GM21447 (cell line): ENCODE data around the gene ORM2.
"Not testable (repeated sequence)": the region's sequence is repeated elsewhere in the genome, so short reads cannot be mapped to it uniquely, and the experiment has no call there.

Experiments used
- ATAC-seq: cut with Tn5 transposase; IDR thresholded peaks from one replicate; pipeline ENCODE4 v1.9.1; 2021; ENCODE audit not compliant: unreplicated experiment

Gene ORM2

DNA sequence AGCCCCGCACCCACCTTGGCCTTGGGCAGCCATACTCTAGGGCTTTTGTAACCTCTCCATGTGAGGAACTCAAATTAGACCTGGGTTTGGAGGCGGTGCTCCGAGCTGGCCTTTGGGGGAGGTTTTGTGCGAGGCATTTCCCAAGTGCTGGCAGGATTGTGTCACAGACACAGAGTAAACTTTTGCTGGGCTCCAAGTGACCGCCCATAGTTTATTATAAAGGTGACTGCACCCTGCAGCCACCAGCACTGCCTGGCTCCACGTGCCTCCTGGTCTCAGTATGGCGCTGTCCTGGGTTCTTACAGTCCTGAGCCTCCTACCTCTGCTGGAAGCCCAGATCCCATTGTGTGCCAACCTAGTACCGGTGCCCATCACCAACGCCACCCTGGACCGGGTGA, at the start of gene ORM2:
TSS of gene ORM2 (plus strand) at position 245 of the 398 bp plus-strand sequence. CDS start at position 281, 36 bp downstream.
- ATAC-seq = not testable (repeated sequence)

DNA sequence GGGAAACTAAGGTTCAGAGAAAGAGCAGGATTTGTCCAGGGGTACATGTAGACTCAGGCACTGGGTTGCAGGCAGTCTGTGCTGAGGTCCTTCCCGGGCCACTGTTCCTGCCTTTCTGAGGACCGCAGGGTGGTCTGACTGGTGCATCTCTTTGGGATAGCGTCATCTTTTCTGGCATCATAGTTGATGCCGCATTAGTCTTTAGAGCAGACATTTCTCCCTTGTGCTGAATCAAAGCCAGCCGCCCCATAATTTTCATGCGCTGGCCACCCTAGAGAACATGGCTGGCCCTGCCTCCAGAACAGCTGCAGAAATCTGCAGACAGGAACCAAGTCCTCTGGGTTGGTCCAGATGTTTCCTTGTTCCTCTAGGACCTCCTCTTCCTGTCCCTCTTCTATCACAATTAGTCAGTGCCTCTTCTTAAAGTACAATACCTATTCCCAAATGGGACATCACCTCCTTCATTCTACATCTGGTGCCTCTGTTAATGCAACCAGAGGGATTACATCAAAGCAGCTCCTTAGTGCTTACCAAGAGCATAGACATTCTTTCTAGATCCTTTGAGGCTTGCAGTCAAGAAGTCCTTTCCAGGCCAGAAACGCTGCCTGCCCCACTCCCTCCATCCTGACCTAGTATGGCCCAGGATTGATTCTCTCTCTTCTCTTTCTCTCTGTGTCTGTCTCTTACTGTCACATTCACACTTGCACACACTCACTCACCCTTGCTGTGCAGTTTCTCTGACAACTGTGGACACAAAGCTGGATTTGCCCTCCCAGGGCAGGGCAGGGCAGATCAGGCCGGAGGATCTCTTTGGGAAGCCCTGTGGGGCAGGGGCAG, 48.8 kb upstream of the ORM2 start:
- ATAC-seq = no peak

DNA sequence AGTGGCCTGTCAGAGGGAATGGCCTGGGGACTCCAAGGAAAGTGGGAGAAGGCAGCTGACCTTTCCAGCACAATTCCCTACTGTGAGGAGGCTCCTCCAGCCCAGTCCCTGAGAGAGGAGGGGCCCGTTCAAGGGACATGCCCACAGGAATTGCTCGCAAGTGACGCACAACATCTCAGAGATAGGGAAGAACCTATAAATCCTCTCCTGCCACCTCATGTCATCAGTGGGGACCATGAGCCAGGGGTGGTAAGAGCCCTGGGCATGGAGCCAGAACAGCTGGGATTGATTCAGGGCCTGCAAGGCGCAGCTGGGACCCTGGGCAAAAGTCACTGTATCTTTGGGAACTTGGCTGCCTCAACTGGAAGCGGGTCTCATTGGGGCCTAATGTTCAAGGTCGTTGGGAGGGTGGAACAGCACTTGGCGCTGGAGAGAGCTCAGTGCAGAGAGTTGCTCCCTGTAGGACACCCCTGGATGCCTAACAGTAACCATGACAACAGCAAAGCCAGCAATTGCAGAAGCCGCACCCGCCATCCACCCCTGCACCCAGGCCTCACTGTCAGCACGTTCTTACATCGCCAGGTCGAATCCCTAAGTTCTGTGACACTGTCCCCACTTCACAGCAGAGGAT, 48.1 kb upstream of the ORM2 start:
- ATAC-seq = no peak

DNA sequence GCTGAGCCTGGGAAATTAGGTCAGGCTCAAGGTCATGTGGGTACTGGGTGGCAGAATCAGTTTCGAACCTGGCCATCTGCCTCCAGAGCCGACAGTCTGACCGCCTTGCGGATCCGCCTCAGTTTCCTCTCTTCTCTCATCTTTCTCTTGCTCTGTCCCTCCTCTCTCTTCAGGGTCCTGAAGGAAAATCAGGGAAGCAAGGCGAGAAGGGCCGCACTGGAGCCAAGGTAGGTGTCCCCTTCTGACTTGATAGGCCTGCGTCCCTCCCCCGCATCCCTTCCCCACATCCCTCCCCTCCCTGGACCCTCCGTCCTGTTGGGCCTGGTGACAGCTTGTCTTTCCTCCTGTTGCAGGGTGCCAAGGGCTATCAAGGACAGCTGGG, 47.6 kb upstream of the ORM2 start:
- ATAC-seq = no peak

DNA sequence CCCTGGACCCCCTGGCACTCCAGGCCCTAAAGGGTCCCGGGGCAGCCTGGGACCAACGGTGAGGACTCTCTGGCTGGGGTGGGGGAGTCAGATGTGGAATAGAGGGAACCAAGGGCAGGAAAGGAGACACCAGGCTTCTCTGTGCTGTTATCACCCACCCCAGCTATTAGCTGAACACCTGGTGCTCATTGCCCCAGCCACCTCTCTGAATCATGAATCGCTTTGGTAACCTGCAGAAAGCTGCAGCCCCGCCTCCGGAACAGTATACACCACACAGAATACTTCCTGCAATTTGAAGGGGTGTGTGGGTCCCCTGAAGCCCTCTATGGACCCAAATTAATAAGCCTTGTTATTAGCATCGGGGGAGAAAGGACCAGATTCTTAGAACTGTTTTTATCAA, 47.2 kb upstream of the ORM2 start:
- no peak for ATAC-seq

DNA sequence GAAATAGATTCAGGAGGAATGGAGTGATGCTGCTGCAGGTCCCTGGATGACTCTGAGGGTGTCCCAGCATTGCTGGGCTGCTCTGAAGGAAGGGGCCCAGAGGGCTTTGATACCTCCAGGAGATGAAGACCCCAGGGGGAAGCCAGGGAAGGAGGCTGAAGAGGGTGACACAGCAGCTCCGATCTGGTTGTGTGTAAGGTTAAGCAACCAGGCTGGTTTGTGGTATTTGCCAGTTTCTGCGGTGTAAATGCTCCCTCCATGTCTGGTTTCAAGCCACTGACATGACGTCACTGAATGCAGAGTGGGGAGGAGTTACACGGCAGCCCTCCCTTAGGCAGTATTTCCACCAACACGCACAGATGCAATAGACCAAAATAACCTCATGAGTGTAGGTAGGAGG, 46.7 kb upstream of the ORM2 start:
- ATAC-seq = no peak

DNA sequence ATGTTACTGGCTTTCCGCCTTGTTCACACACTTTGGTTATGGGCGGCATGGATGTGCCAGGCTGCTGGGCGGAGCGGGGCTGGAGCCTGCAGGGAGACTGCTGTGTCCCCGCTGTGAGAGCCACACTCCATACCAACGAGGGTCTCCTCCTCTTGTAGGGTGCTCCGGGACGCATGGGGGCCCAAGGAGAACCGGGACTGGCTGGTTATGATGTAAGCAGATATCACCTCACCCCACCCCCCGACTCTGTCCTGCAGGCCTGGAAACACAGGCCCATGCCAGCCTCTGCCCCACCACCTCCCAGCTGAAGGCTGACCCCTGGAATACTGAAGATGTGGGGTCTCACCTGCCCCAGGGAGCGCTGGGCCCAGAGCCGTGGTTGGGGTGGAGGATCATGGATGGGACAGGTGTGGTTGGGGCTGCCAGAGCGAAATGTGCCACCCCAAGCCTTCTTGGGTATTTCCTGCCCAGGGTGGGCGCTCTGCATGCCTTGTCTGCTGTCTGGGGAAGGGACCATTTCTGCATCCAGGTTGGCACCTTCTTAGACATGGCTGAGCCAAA, 46.0 kb upstream of the ORM2 start:
- ATAC-seq = no peak

DNA sequence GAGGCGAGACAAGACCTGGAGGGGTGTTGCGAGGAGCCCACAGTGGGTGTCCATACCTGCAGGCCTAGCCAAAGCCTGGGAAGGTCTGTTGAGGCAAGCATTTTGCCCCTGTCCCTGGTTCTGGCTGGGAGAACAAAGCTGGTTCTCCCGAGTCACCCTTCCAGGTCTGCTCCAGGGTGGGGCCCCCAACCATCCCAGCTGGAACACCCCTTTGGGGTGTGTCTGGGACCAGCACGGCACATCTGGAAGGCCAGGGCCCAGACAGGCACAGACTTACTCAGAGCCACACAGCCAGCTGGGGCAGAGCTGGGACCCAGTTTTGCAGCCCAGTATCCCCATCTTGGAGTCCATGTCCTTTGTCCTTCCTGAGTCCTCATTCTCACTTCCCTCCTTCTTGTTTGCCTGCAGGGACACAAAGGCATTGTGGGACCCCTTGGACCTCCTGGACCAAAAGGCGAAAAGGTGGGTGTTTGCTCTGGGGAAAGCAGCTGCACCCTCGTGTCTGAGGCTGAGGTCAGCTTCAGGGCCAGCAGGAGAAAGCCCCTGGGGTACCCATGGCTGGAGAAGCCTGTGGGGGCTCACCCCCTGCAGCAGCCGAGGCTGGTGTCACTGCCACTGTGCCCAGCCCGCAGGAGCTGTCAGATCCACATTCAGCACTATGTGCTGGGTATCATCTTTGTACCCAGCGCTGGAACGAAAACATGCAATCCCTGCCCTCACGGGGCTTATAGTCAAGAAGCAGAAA, 45.2 kb upstream of the ORM2 start:
- ATAC-seq = no peak

DNA sequence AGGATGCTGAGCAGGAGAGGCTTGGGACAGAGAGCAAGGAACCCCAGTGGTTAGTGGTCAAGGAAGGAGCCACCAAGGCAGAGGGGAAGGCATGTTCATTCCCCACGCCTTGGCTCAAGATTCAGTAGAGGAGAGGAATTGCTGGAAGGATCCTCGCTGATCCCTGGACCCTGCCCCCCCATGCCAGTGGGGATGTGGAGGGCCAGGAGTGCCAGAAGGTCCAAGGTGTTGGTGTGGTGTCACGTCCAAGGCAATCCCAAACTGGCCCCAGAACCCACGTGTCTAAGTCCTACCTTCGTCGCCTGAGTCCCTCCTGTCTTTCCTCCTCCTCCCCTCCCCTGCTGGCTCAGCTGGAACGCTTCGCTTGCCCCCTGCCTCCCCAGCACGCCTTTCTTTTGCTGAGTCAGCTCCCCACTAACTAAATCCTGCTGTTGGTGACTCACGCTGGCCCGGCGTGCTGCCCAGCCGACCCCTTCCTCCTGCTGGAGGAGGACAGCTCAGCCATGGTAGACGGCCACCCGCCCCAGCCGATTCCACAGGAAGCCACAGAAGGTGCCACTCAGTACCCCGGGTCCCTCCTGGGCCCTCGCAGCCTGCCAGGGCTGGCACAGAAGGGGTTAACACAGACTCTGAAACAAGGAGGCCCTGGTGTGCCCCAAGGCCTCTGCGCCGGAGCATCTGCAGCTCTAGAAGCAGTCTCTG, 44.4 kb upstream of the ORM2 start:
- ATAC-seq = no peak

DNA sequence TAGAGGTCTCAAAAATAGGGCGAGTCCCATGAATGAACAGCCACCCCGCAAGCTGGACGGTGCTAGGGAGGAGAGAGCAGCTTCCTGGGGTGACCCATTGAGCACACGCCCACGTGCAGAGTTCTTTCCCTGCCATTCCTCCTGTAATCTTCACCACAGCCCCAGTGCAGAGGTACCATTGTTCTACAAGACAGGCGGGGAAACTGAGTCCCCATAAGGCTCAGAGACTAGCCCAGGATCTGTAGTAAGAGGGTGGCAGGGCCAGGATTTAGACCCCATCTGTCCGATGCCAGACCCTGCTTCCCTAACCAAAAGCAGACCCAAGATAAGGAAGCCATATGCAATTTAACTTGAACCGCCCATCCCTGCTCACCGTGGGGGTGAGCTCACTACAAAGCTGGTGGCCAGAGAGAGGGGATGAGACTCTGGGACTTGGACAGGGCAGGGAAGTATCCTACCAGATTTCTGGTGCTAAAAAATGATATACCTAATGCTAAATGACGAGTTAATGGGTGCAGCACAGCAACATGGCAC, 43.5 kb upstream of the ORM2 start:
- ATAC-seq = no peak

DNA sequence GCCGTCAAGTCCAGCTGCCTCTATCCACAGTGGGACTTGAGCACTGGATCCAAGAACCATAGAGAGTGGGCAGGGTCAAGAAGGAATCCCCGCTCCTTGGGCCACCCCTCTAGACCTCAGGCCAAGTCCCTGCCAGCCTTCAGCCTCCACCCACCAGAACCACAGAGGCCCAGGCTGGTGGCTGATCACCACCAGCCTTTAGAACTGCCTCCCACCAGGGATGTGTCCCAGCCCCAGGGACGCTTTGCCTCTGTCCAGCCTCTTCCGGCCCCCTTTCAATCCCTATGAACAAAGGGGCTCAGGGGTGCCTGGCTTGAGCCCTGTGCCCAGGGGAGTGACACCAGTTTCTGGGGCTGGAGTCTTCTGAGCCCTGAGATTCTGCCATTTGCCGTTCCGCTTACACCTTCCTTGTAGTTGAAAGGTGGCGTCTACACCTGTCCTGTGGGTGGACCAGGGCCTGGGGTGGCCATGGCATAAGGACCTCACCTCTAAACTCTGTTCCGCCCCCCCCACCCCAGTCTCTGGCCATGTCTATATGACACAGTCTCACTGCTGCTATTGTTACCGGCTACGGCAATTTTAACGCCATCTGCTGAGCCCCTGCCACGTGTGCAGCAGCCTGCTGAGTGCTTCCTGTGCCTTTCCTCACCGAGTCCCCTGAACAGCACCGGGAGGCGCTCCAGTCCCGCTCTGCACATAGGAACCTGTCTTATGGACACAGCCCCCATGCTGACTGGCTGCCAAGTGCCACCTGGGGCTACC, 42.5 kb upstream of the ORM2 start:
- ATAC-seq = no peak

DNA sequence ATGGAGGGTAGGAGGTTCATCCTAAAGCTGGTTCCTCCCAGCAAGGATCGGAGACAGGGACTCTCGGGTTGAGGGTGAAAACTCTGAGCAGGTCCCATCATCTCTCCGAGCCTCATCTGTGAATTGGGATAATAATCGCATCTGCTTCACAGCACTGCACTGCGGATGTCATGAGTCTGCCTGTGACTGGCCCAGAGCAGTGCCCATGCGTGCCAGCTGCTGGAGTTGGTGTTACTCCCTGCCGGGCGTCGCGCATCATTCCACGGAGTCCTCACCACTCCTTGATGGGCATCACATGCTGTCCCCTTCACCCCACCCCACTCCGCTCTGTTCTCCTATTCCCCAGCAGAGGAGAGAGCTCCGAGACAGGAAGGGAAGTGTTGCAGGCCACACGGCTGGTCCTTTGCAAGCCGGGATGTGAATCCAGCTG, 41.9 kb upstream of the ORM2 start:
- ATAC-seq = no peak

DNA sequence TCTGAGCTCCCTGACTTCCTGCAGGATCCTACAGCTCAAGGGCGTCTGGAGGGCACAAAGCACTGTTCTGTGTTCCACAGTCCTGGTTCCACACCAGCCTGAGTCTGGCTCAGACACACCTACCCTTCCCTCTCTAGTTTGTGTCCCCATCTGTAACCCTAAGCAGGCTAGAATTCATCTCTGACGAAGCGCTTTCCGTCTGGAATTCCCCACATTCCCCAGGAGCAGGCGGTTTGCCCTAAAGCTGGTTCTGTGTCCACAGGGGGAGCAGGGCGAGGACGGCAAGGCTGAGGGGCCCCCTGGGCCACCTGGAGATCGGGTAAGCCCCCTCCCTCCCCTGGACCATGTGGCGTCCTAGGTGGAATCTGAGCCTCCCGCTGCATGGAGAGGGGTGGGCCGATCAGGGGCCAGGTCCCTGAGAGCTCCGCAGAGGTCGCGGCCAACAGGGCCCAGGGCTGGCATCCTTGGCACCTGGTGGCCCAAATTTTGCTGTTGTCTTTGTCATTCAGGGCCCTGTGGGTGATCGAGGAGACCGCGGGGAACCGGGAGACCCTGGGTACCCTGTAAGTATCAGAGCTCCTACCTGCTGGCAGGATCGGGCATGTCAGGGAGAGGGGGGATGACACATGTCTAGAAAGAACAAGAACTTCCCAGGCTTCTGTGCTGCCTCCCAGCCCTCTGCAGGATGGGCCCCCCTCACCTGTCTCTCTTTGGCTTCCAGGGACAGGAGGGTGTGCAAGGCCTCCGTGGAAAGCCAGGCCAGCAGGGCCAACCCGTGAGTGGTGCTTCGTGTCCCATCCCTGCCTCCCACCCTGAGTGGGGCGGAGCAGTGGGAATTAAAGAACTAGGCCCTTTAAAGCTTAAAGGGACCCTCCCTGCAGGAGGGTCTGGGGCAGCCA, 41.2 kb upstream of the ORM2 start:
- no peak for ATAC-seq

DNA sequence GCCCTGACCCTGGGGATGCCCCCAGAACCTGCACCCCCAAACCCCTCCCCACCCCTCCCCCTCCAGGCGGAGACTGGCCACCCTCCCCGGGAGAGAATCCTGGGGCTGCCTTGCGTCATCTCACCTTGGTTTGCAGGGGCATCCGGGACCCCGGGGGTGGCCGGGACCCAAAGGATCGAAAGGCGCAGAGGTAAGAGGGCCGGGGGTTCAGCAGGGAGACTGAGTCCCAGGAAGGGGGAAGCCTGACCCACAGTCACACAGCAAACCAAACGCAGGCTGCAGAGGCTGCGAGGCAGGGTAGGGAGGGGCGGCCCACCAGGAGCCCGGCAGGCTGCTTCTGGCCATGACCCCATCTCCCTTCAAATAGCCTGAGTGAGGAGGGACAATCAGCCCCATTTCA, 40.6 kb upstream of the ORM2 start:
- ATAC-seq = no peak

DNA sequence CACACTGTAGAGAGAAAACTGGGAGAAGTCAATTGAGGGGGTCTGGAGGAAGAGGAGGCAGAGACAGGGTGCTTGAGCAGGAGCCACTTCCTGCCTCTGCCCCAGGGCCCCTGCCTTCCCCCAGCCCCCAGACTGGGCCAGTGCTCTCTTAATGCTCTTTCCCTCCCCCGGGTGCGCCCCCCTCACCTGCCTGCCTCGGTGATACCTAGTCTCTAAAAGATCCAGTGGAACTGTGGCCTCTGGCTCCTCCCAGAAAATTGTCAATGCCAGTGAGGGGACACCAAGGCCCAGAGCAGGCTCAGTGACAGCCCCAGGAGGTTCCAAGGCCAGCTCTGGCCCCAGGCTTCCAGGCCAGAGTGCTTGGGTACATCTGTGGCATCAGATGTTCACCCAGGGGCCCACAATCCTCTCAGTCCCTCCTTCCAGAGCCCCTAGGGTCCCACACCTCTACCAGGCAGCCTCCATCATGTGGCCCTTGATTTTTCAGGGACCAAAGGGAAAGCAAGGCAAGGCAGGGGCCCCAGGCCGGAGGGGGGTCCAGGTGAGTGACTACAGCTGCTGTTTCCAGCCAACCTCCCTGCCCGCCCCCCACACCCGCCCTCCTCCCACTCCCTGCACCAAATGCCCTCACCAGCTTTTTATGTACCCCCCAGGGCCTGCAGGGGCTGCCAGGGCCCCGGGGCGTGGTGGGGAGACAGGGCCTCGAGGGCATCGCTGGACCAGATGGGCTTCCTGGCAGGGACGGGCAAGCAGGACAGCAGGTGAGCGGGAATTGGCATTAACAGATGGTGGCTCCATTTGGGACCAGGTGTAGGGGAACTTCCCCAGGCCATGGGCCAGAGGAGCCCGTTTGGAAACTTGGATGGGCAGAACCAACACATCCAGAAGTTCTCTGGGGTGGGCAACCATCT, 39.8 kb upstream of the ORM2 start:
- ATAC-seq = no peak

DNA sequence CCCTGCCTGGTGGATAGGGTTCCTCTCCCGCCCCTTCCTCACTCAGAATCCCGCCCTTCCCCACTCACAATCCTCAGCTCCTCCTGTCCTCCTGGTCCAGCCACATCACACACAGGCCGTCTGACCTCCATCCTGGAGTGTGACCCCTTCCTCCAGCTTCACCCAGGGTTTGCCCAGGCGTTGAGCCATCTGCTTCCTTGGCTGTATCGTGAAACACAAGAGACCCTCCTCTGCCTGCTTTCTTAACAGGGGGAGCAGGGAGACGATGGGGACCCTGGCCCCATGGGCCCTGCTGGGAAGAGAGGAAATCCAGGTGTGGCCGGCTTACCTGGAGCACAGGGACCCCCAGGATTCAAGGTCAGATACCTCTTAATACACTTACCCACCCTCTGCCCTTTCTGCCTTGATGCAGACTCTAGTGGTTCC, 39.1 kb upstream of the ORM2 start:
- ATAC-seq = no peak

DNA sequence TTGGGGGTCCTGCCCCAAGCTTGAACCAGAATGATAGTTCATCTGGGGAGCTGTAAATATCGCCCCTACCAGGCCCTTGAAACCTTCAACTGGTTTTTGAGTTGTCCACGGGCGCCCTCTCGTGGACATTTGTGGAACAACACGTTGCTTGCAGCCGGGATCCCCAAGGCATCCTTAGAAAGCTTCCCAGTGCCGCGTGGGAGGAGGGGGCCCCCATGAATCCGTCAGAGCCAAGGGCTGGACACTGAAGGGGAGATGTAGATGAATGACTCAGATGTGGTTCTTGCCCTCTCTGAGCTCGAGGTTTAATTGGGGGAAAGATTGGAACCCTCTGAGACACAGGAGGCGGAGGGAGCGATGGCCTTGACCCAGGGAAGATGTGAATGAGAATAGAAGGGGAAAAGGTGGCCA, 38.6 kb upstream of the ORM2 start:
- no peak for ATAC-seq
